Astrocyte of the cerebellum (primary cell): Measurements from ENCODE around the gene GRID1.
A peak's percentile ranks its signal among the peaks of the same experiment; 100 is the strongest.

Source experiments
- DNase-seq: peaks from one replicate; pipeline ENCODE4 v3.0.0-alpha.2; 2011; ENCODE audit warnings: low read depth
- H3K4me3 ChIP-seq: 2 replicates; pipeline ENCODE4 v1.5.1; 2011; ENCODE audit warnings: mild to moderate bottlenecking, low read depth, low read length, moderate library complexity
- CTCF ChIP-seq: IDR thresholded peaks from 2 replicates; pipeline ENCODE4 v1.5.1; 2012; ENCODE audit warnings: low read length, low read depth, moderate library complexity, mild to moderate bottlenecking; ENCODE audit errors: missing control alignments
- in situ Hi-C: cut with HindIII; loops from 2 replicates; pipeline ENCODE4 v1.10.0; 2017; ENCODE audit warnings: low sequenced_read_pairs

Gene GRID1

GRCh38 chr10:85612833-85613232 is 753.8 kb downstream of the GRID1 start:
- TF ChIP-seq CTCF = peak; percentile 6
- no peak for DNase-seq
- in situ Hi-C loops = no loop called here
- H3K4me3 ChIP-seq = no peak overlapping the region

GRCh38 chr10:85612378-85612775 is 754.2 kb downstream of the GRID1 start:
- DNase-seq = no peak
- TF ChIP-seq CTCF = no peak
- H3K4me3 ChIP-seq = no peak overlapping the region
- in situ Hi-C loops = no loop called here

- DNase-seq = no peak
- in situ Hi-C loops = no loop called here
- TF ChIP-seq CTCF = no peak
- H3K4me3 ChIP-seq = no peak overlapping the region
Observed at GRCh38 chr10:85611746-85612377, 754.7 kb downstream of the GRID1 start.

- in situ Hi-C loops = no loop called here
- H3K4me3 ChIP-seq = no peak overlapping the region
- no peak for TF ChIP-seq CTCF
- no peak for DNase-seq
Observed at GRCh38 chr10:85611093-85611740, 755.4 kb downstream of the GRID1 start.

GRCh38 chr10:85610381-85611092 is 756.1 kb downstream of the GRID1 start:
- no peak overlapping the region for H3K4me3 ChIP-seq
- DNase-seq = no peak
- in situ Hi-C loops = no loop called here
- TF ChIP-seq CTCF = no peak

- in situ Hi-C loops = no loop called here
- no peak overlapping the region for H3K4me3 ChIP-seq
- no peak for DNase-seq
- no peak for TF ChIP-seq CTCF
Observed at GRCh38 chr10:85609509-85609908, 757.1 kb downstream of the GRID1 start.
